K562 treated with DMSO at 1 percent for 12 hours (cell line): ENCODE results near the gene SLC26A8. TPM values are rescaled to one million over a fixed set of nuclear protein-coding genes. Genes with fewer than 3 reads are reported as not detected.

ENCODE experiments used
- total RNA-seq: library from RNA; unstranded; fragments of 300-600 nt; gene quantifications from 2 replicates; pipeline ENCODE4 v1.2.3, GENCODE V29; 2022; ENCODE audit not compliant: insufficient read depth

The SLC26A8 gene
- not detected in 2 replicates for total RNA-seq

GRCh38 chr6:36023996-36024795 lies at the start of gene SLC26A8:
TSS of gene SLC26A8 (minus strand) at chr6:36024641. CDS start at chr6:36019707, 4,934 bp downstream.

GRCh38 chr6:36027501-36028087 lies 3.2 kb upstream of the SLC26A8 start, which contains the start of gene MAPK14:
TSS of gene MAPK14 (plus strand) at chr6:36027808. CDS start at chr6:36028158, 350 bp downstream.

GRCh38 chr6:35920793-35921732 lies 103.4 kb downstream of the SLC26A8 start, which contains the start of gene SRPK1:
TSS of gene SRPK1 (minus strand) at chr6:35921098. CDS start at chr6:35921056, 42 bp downstream.

Other genes starting within 250 kb of the SLC26A8 start
- not detected in 2 replicates for gene CLPSL2, start 248.0 kb downstream of the SLC26A8 start, total RNA-seq
- not detected in 2 replicates for gene CLPSL1, start 243.6 kb downstream of the SLC26A8 start, total RNA-seq
- gene CLPS, start 227.3 kb downstream of the SLC26A8 start, total RNA-seq: not detected in 2 replicates
- not detected in 2 replicates for gene LHFPL5, start 219.3 kb downstream of the SLC26A8 start, total RNA-seq
- gene SRPK1, start 103.5 kb downstream of the SLC26A8 start, total RNA-seq: 16.0 and 53.7 TPM in 2 replicates
- gene MAPK14, start 3.2 kb upstream of the SLC26A8 start, total RNA-seq: 23.8 and 46.0 TPM in 2 replicates
- gene MAPK13, start 105.9 kb upstream of the SLC26A8 start, total RNA-seq: 3.0 TPM in 1 of 2 replicates, not detected in the other
- 11.2 and 32.3 TPM in 2 replicates for gene BRPF3, start 172.1 kb upstream of the SLC26A8 start, total RNA-seq
- gene PNPLA1, start 245.4 kb upstream of the SLC26A8 start, total RNA-seq: 0.49 and 1.0 TPM in 2 replicates